ENCODE data around the gene HLA-F. TPM values are rescaled to one million over a fixed set of nuclear protein-coding genes. Genes with fewer than 3 reads are reported as not detected.

Gene HLA-F
- total and polyA plus RNA-seq, 5 donors from 2014 or later = 302 to 1,143 (median 457) TPM

GRCh38 chr6:29708432-29709179 lies 14.6 kb upstream of the HLA-F start:
- ATAC-seq (ENCODE audit: low read depth in 2 of 2) (peak; percentile 89 to 90), DNase-seq (peak; percentile 17 to 94 (median 88))
- peak overlapping the region; percentile 78 for H3K4me3 ChIP-seq (ENCODE audit: low read depth, low read length)

GRCh38 chr6:29709188-29709587 lies 14.0 kb upstream of the HLA-F start:
- Histone ChIP-seq H3K4me1 (ENCODE audit: control insufficient read depth, insufficient read depth, low read length, poor library complexity, severe bottlenecking) (peaks cover 26% of the 10 kb centered on the region), H3K9me3 (ENCODE audit: control insufficient read depth in 2 of 2, low read length in 2 of 2) (no peaks in the 10 kb centered on the region), H3K27me3 (ENCODE audit: control insufficient read depth, insufficient read depth, low read length) (no peaks in the 10 kb centered on the region), H3K4me3 (ENCODE audit: low read depth, low read length) (peak overlapping the region; percentile 78), H3K36me3 (ENCODE audit: control insufficient read depth, insufficient read depth, low read length) (no peaks in the 10 kb centered on the region), H3K27ac (ENCODE audit: insufficient read depth, low read length, poor library complexity, severe bottlenecking) (peak overlapping the region; percentile 65)
- Mint-ChIP-seq H3K4me1 (peaks cover 14 to 46% (median 33%) of the 10 kb centered on the region in 4 donors), H3K36me3 (no peaks in the 10 kb centered on the region), H3K27ac (peak overlapping the region; percentile 84 to 94 (median 89)), H3K4me3 (peak overlapping the region; percentile 73 to 85 (median 80)), H3K9me3 (no peaks in the 10 kb centered on the region), H3K27me3 (peaks cover 7% of the 10 kb centered on the region)
- no peak for ATAC-seq (ENCODE audit: low read depth in 2 of 2)
- DNase-seq = no peak

More at GRCh38 chr6:29708432-29709179, 14.6 kb upstream of the HLA-F start:
- H3K27me3 ChIP-seq (ENCODE audit: control insufficient read depth, insufficient read depth, low read length) = no peaks in the 10 kb centered on the region
- Mint-ChIP-seq H3K4me3 (peak overlapping the region; percentile 73 to 85 (median 80)), H3K27ac (peak overlapping the region; percentile 84 to 94 (median 89)), H3K36me3 (no peaks in the 10 kb centered on the region), H3K4me1 (peaks cover 14 to 46% (median 33%) of the 10 kb centered on the region in 4 donors), H3K27me3 (peaks cover 7% of the 10 kb centered on the region), H3K9me3 (no peaks in the 10 kb centered on the region)
- H3K36me3 ChIP-seq (ENCODE audit: control insufficient read depth, insufficient read depth, low read length) = no peaks in the 10 kb centered on the region
- H3K9me3 ChIP-seq (ENCODE audit: control insufficient read depth in 2 of 2, low read length in 2 of 2) = no peaks in the 10 kb centered on the region
- H3K27ac ChIP-seq (ENCODE audit: insufficient read depth, low read length, poor library complexity, severe bottlenecking) = peak overlapping the region; percentile 65
- peaks cover 26% of the 10 kb centered on the region for H3K4me1 ChIP-seq (ENCODE audit: control insufficient read depth, insufficient read depth, low read length, poor library complexity, severe bottlenecking)

GRCh38 chr6:29710281-29710941 lies 12.8 kb upstream of the HLA-F start:
- Mint-ChIP-seq H3K36me3 (no peaks in the 10 kb centered on the region), H3K27me3 (no peaks in the 10 kb centered on the region), H3K4me3 (peak overlapping the region in 1 of 4 donors; percentile 50), H3K27ac (peak overlapping the region in 1 of 3 donors; percentile 37), H3K4me1 (peaks cover 14 to 46% (median 37%) of the 10 kb centered on the region in 4 donors), H3K9me3 (no peaks in the 10 kb centered on the region)
- Histone ChIP-seq H3K4me1 (ENCODE audit: control insufficient read depth, insufficient read depth, low read length, poor library complexity, severe bottlenecking) (peaks cover 26% of the 10 kb centered on the region), H3K36me3 (ENCODE audit: control insufficient read depth, insufficient read depth, low read length) (no peaks in the 10 kb centered on the region), H3K27ac (ENCODE audit: insufficient read depth, low read length, poor library complexity, severe bottlenecking) (no peak overlapping the region), H3K27me3 (ENCODE audit: control insufficient read depth, insufficient read depth, low read length) (no peaks in the 10 kb centered on the region), H3K4me3 (ENCODE audit: low read depth, low read length) (no peak overlapping the region), H3K9me3 (ENCODE audit: control insufficient read depth in 2 of 2, low read length in 2 of 2) (no peaks in the 10 kb centered on the region)
- ATAC-seq (ENCODE audit: low read depth in 2 of 2) (no peak), DNase-seq (no peak)

GRCh38 chr6:29720863-29721262 lies 2.4 kb upstream of the HLA-F start:
- DNase-seq (peak in 1 of 3 donors; percentile 48), ATAC-seq (ENCODE audit: low read depth in 2 of 2) (no peak)
- H3K9me3 ChIP-seq (ENCODE audit: control insufficient read depth in 2 of 2, low read length in 2 of 2) = no peaks in the 10 kb centered on the region
- H3K4me3 Mint-ChIP-seq = no peak overlapping the region
- H3K4me1 Mint-ChIP-seq = peaks cover 2 to 36% (median 13%) of the 10 kb centered on the region in 4 donors
- H3K9me3 Mint-ChIP-seq = no peaks in the 10 kb centered on the region
- peaks cover 23% of the 10 kb centered on the region for H3K4me1 ChIP-seq (ENCODE audit: control insufficient read depth, insufficient read depth, low read length, poor library complexity, severe bottlenecking)
- peaks cover 17% of the 10 kb centered on the region for H3K36me3 ChIP-seq (ENCODE audit: control insufficient read depth, insufficient read depth, low read length)
- peaks cover 18% of the 10 kb centered on the region for H3K36me3 Mint-ChIP-seq
- H3K27me3 ChIP-seq (ENCODE audit: control insufficient read depth, insufficient read depth, low read length) = no peaks in the 10 kb centered on the region
- no peak overlapping the region for H3K4me3 ChIP-seq (ENCODE audit: low read depth, low read length)
- H3K27me3 Mint-ChIP-seq = no peaks in the 10 kb centered on the region
- no peak overlapping the region for H3K27ac ChIP-seq (ENCODE audit: insufficient read depth, low read length, poor library complexity, severe bottlenecking)
- no peak overlapping the region for H3K27ac Mint-ChIP-seq

- peaks cover 42% of the 10 kb centered on the region for H3K36me3 Mint-ChIP-seq
- H3K36me3 ChIP-seq (ENCODE audit: control insufficient read depth, insufficient read depth, low read length) = peaks cover 43% of the 10 kb centered on the region
- ATAC-seq (ENCODE audit: low read depth in 2 of 2) (peak; percentile 43 to 46), DNase-seq (peak; percentile 56 to 76 (median 59))
- peak overlapping the region; percentile 95 to 100 (median 98) for H3K4me3 Mint-ChIP-seq
- H3K27ac ChIP-seq (ENCODE audit: insufficient read depth, low read length, poor library complexity, severe bottlenecking) = peak overlapping the region; percentile 98
- no peaks in the 10 kb centered on the region for H3K27me3 Mint-ChIP-seq
- peaks cover 15 to 66% (median 41%) of the 10 kb centered on the region in 4 donors for H3K4me1 Mint-ChIP-seq
- H3K9me3 Mint-ChIP-seq = no peaks in the 10 kb centered on the region
- H3K4me1 ChIP-seq (ENCODE audit: control insufficient read depth, insufficient read depth, low read length, poor library complexity, severe bottlenecking) = peaks cover 50% of the 10 kb centered on the region
- no peaks in the 10 kb centered on the region for H3K27me3 ChIP-seq (ENCODE audit: control insufficient read depth, insufficient read depth, low read length)
- peak overlapping the region; percentile 95 for H3K4me3 ChIP-seq (ENCODE audit: low read depth, low read length)
- no peaks in the 10 kb centered on the region for H3K9me3 ChIP-seq (ENCODE audit: control insufficient read depth in 2 of 2, low read length in 2 of 2)
- H3K27ac Mint-ChIP-seq = peak overlapping the region; percentile 96 to 98 (median 98)
Observed at GRCh38 chr6:29723666-29724588, 693 bp downstream of the HLA-F start.

GRCh38 chr6:29724937-29725869 lies 2.0 kb downstream of the HLA-F start:
- H3K27me3 Mint-ChIP-seq = no peaks in the 10 kb centered on the region
- H3K27me3 ChIP-seq (ENCODE audit: control insufficient read depth, insufficient read depth, low read length) = no peaks in the 10 kb centered on the region
- H3K27ac ChIP-seq (ENCODE audit: insufficient read depth, low read length, poor library complexity, severe bottlenecking) = peak overlapping the region; percentile 98
- no peaks in the 10 kb centered on the region for H3K9me3 Mint-ChIP-seq
- peaks cover 25 to 77% (median 45%) of the 10 kb centered on the region in 4 donors for H3K4me1 Mint-ChIP-seq
- peaks cover 43% of the 10 kb centered on the region for H3K36me3 ChIP-seq (ENCODE audit: control insufficient read depth, insufficient read depth, low read length)
- peak overlapping the region; percentile 92 to 100 (median 96) for H3K4me3 Mint-ChIP-seq
- H3K9me3 ChIP-seq (ENCODE audit: control insufficient read depth in 2 of 2, low read length in 2 of 2) = no peaks in the 10 kb centered on the region
- H3K4me1 ChIP-seq (ENCODE audit: control insufficient read depth, insufficient read depth, low read length, poor library complexity, severe bottlenecking) = peaks cover 50% of the 10 kb centered on the region
- peak overlapping the region; percentile 92 to 98 (median 96) for H3K27ac Mint-ChIP-seq
- ATAC-seq (ENCODE audit: low read depth in 2 of 2) = no peak
- peaks cover 42% of the 10 kb centered on the region for H3K36me3 Mint-ChIP-seq
- DNase-seq = no peak
- peak overlapping the region; percentile 91 for H3K4me3 ChIP-seq (ENCODE audit: low read depth, low read length)
